Adipocyte (in vitro differentiated cells): ENCODE measurements around the gene CHMP5.
"Not testable (repeated sequence)": the region's sequence is repeated elsewhere in the genome, so short reads cannot be mapped to it uniquely, and the experiment has no call there.

ENCODE experiments used
- DNase-seq: peaks from one replicate; pipeline ENCODE4 v3.0.0-alpha.2; 2015; ENCODE audit warnings: low read depth
- H3K27me3 ChIP-seq: replicated peaks from 2 replicates; pipeline ENCODE4 v1.7.0; 2013; ENCODE audit warnings: mild to moderate bottlenecking, low read length, moderate library complexity; ENCODE audit not compliant: control insufficient read depth, insufficient read depth
- H3K36me3 ChIP-seq: 2 replicates; pipeline ENCODE4 v1.7.0; 2013; ENCODE audit warnings: low read length, mild to moderate bottlenecking, moderate library complexity; ENCODE audit not compliant: control insufficient read depth, insufficient read depth, severe bottlenecking
- H3K4me1 ChIP-seq: 2 replicates; pipeline ENCODE4 v1.7.0; 2013; ENCODE audit warnings: mild to moderate bottlenecking, low read length, moderate library complexity; ENCODE audit not compliant: control insufficient read depth, insufficient read depth
- H3K4me3 ChIP-seq: 2 replicates; pipeline ENCODE4 v1.7.0; 2013; ENCODE audit warnings: mild to moderate bottlenecking, low read length, moderate library complexity
- H3K9ac ChIP-seq: 2 replicates; pipeline ENCODE4 v1.7.0; 2013; ENCODE audit warnings: mild to moderate bottlenecking, low read length, moderate library complexity
- H3K9me3 ChIP-seq: 2 replicates; pipeline ENCODE4 v1.7.0; 2013; ENCODE audit warnings: mild to moderate bottlenecking, low read length, moderate library complexity; ENCODE audit not compliant: control insufficient read depth

The CHMP5 gene

DNA sequence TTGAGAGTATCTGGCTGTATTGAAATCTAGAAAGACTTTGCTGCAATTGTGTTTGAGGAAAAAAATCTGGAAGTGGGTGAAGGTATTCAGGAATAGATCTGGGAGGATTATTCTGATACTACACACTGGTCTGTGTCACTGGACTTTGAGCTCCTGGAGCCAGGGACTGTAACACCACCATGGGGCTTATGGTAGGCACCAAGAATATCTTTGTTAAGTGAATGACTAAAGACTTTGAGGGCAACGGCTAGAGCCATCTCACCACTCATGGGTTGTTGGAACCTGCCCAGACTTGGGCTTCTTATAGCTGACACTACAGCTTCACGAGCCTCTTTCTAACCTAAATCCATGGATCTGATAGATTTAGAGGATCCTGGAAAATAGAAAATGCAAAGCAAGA lies 35.7 kb downstream of the CHMP5 start:
- no peak for DNase-seq
- H3K36me3 ChIP-seq, result peaks cover 95% of the 10 kb centered on the region
- peaks cover 9% of the 10 kb centered on the region for H3K4me1 ChIP-seq
- H3K9ac ChIP-seq, result no peak overlapping the region
- H3K27me3 ChIP-seq, result no peaks in the 10 kb centered on the region
- no peak overlapping the region for H3K4me3 ChIP-seq
- no peaks in the 10 kb centered on the region for H3K9me3 ChIP-seq

- Histone ChIP-seq H3K27me3 (no peaks in the 10 kb centered on the region), H3K9me3 (no peaks in the 10 kb centered on the region), H3K9ac (no peak overlapping the region), H3K36me3 (peaks cover 97% of the 10 kb centered on the region), H3K4me3 (no peak overlapping the region), H3K4me1 (peaks cover 4% of the 10 kb centered on the region)
- DNase-seq, result no peak
Observed at GRCh38 chr9:33304362-33304761, 39.5 kb downstream of the CHMP5 start.

DNA sequence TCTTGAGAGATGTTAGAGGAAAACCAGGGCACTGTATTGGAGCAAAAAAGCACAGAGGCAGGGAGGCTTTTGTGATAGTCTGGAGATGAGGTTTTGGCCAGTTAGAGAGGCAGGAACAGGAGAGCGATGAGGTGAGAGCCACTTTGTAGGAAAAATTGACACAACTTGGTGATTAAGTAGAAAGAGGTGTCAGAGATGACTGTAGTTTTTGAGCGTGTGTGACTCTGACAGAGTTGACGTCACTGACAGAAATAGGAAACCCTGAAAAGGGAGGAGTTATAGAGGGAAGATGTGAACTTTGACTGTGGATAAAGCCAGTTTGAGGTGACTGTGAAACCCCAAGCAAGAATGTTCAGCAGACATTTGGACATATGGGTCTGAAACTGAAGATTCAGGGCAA lies 41.2 kb downstream of the CHMP5 start:
- H3K36me3 ChIP-seq, result peaks cover 100% of the 10 kb centered on the region
- no peaks in the 10 kb centered on the region for H3K27me3 ChIP-seq
- peaks cover 8% of the 10 kb centered on the region for H3K4me1 ChIP-seq
- no peak overlapping the region for H3K9ac ChIP-seq
- H3K4me3 ChIP-seq, result no peak overlapping the region
- no peak for DNase-seq
- no peaks in the 10 kb centered on the region for H3K9me3 ChIP-seq

DNA sequence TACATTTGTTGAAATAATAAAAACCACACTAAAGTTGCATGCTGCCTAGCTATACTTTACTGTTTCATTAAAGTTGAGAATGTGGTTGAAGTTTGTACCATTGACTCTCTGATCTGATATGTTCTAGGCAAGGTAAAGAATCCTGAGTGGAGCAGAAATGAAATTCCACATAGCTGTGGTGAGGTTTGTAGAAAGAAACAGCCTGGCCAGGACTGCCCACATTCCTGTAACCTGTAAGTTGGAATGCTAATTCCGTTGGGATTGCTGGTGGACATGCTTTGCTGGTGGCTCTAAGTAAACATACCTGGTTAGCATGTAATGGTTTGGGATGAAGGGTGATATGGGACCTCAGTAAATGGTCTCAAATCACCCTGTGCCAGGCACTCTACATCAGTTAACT lies 42.2 kb downstream of the CHMP5 start:
- H3K27me3 ChIP-seq, result no peaks in the 10 kb centered on the region
- H3K4me3 ChIP-seq, result no peak overlapping the region
- peaks cover 100% of the 10 kb centered on the region for H3K36me3 ChIP-seq
- H3K9me3 ChIP-seq, result no peaks in the 10 kb centered on the region
- H3K4me1 ChIP-seq, result peaks cover 9% of the 10 kb centered on the region
- no peak for DNase-seq
- H3K9ac ChIP-seq, result no peak overlapping the region

- Histone ChIP-seq H3K4me1 (peaks cover 9% of the 10 kb centered on the region), H3K4me3 (no peak overlapping the region), H3K9me3 (no peaks in the 10 kb centered on the region), H3K36me3 (peaks cover 100% of the 10 kb centered on the region), H3K9ac (no peak overlapping the region), H3K27me3 (no peaks in the 10 kb centered on the region)
- DNase-seq, result no peak
Observed at GRCh38 chr9:33309903-33310302, 45.1 kb downstream of the CHMP5 start.

DNA sequence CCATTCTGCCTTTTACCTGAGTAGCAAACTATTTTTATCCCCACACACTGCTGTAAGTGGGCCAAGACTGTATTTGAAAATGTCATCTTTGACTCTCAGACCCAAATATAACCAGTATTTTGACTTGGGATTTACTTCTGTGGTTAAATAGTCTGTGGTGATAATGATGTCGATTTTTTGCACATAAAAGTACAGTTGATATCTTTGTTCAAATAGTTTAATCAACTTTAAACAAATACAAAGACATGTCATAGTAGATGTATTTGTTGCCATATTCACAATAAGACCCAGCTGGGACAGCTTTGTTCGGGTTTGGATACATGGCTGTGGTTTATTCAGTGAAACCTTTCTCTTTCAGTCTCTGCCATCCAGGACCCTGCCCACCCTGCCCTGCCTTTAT lies 45.9 kb downstream of the CHMP5 start:
- H3K9ac ChIP-seq, result no peak overlapping the region
- H3K4me1 ChIP-seq, result peaks cover 7% of the 10 kb centered on the region
- H3K36me3 ChIP-seq, result peaks cover 100% of the 10 kb centered on the region
- no peak for DNase-seq
- no peaks in the 10 kb centered on the region for H3K27me3 ChIP-seq
- no peaks in the 10 kb centered on the region for H3K9me3 ChIP-seq
- no peak overlapping the region for H3K4me3 ChIP-seq

DNA sequence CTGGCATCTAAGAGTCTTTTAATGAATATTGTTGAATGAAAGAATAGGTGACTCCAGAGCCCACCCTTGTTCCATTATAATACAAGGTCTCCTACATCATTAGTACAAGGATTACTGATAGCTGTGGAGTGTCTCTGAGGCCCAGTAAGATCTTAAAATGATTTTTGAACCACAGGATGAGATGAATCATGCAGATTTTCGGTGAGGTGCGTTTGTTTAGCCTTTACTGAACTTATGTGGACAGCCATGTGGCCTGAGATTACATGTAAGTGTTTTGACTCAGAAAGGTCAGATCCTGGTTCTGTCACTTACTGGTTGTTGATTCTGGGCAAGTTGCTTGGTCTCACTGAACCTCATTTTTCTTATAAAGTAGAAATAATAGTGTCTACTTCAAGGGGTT lies 47.1 kb downstream of the CHMP5 start:
- no peak for DNase-seq
- Histone ChIP-seq H3K9ac (no peak overlapping the region), H3K4me1 (peaks cover 10% of the 10 kb centered on the region), H3K36me3 (peaks cover 100% of the 10 kb centered on the region), H3K27me3 (no peaks in the 10 kb centered on the region), H3K9me3 (no peaks in the 10 kb centered on the region), H3K4me3 (no peak overlapping the region)

DNA sequence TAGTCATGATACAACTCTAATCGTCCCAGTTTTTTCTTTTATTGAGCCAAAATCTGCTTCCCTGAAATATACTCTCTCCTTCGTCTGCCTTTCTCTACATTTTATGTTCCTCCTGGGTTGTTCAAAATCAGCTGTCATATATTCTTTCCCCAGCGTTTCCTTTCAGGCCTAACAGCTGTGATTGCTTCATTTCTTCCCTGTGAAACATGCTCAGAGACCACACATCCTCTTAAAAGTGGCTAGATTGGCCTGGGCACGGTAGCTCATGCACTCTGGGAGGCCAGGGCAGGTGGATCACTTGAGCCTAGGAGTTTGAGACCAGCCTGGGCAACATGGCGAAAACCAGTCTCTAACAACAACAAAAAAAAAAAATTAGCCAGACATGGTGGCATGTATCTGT lies 50.5 kb downstream of the CHMP5 start:
- Histone ChIP-seq H3K27me3 (no peaks in the 10 kb centered on the region), H3K4me1 (peaks cover 35% of the 10 kb centered on the region), H3K4me3 (no peak overlapping the region), H3K9me3 (no peaks in the 10 kb centered on the region), H3K36me3 (peaks cover 92% of the 10 kb centered on the region), H3K9ac (no peak overlapping the region)
- DNase-seq, result no peak

DNA sequence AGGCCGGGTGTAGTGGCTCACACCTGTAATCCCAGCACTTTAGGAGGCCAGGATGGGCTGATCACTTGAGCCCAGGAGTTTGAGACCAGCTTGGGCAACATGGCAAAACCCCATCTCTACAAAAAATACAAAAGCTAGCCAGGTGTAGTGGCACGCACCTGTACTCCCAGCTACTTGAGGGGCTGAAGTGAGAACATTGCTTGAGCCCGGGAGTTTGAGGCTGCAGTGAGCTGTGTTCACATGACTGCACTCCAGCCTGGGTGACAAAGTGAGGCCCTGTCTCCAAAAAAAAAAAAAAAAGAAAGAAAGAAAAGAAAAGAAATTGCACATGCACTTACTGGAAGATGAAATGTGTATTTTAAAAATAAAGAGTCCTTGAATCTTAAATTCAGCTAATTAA lies 52.3 kb downstream of the CHMP5 start:
- not testable (repeated sequence) for H3K27me3 ChIP-seq, H3K9me3 ChIP-seq, H3K4me3 ChIP-seq, H3K9ac ChIP-seq, DNase-seq
- Histone ChIP-seq H3K36me3 (peaks cover 86% of the 10 kb centered on the region), H3K4me1 (peaks cover 45% of the 10 kb centered on the region)

DNA sequence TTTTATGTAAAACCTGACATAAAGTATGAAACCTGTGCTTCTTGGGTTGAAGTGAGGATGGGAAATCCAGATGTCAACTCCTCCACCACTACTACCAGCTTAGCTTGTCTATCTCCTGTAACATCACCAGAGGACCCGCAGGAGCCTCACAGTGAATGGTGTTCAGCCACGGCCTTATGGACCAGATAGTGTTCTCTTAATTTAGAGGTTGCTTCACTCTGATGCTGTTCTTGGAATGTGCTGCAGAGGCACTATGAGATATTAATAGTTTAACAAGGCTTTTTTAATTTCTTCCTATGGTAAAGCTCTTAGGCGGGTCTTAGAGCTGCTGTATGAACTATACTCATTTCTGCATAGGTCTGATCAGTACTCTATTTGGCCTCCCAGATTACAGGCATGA lies 53.4 kb downstream of the CHMP5 start:
- Histone ChIP-seq H3K9me3 (no peaks in the 10 kb centered on the region), H3K9ac (no peak overlapping the region), H3K4me1 (peaks cover 45% of the 10 kb centered on the region), H3K4me3 (no peak overlapping the region), H3K27me3 (no peaks in the 10 kb centered on the region), H3K36me3 (peaks cover 86% of the 10 kb centered on the region)
- DNase-seq, result no peak

GRCh38 chr9:33318781-33319180 lies 53.9 kb downstream of the CHMP5 start:
- Histone ChIP-seq H3K27me3 (no peaks in the 10 kb centered on the region), H3K36me3 (peaks cover 82% of the 10 kb centered on the region)

DNA sequence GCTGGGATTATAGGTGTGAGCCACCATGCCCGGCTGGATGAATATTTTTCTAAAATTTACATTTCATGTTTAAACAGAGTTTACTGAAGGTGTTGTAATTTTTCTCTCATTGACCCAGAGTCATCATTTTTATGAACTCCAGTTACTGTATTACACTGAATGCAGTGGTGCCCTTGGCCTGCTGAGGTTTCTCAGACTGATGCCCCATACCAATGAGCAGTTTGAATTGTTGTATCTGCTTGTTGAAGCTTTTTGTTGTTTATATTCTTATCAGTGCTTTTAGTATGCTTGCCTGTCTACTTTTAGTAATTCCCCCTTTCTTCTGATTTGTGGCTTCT lies 55.4 kb downstream of the CHMP5 start:
- Histone ChIP-seq H3K36me3 (peaks cover 72% of the 10 kb centered on the region), H3K27me3 (no peaks in the 10 kb centered on the region), H3K4me3 (peak overlapping the region; percentile 32), H3K4me1 (peaks cover 45% of the 10 kb centered on the region), H3K9me3 (no peaks in the 10 kb centered on the region), H3K9ac (peak overlapping the region; percentile 66)
- DNase-seq, result no peak

More at GRCh38 chr9:33318781-33319180, 53.9 kb downstream of the CHMP5 start:
- no peak for DNase-seq
- Histone ChIP-seq H3K9me3 (no peaks in the 10 kb centered on the region), H3K4me3 (no peak overlapping the region), H3K9ac (no peak overlapping the region), H3K4me1 (peaks cover 45% of the 10 kb centered on the region)
